PC-9 (cell line): ENCODE measurements around the gene SP3. TPM values are rescaled to one million over a fixed set of nuclear protein-coding genes. Genes with fewer than 3 reads are reported as not detected.

Source experiments
- BruUV-seq: library from RNA; stranded (reverse); fragments of 400-500 nt; replicated peaks from 2 replicates; lab custom pipeline; 2021; lab: Mats Ljungman, UMichigan
- CTCF ChIA-PET: fragments of 300-600 bp; sonication (Branson Sonifier 250); formaldehyde crosslinking; loops from one replicate; lab custom pipeline; 2022; ENCODE audit warnings: antibody characterized with exemption; lab: Charles Lee
- POLR2A ChIA-PET: fragments of 300-600 bp; sonication (Branson Sonifier 250); formaldehyde crosslinking; loops from one replicate; lab custom pipeline; 2022; ENCODE audit warnings: antibody characterized with exemption; ENCODE audit not compliant: unreplicated experiment; lab: Charles Lee
- DNase-seq, 2 experiments: peaks; one replicate each; pipeline versions ENCODE4 v3.0.0 to v3.0.0-alpha.2; 2015 to 2022; ENCODE audit warnings: mixed read lengths in 1 of 2
- H2AFZ ChIP-seq: fragments of 200-600 bp; sonication (generic); 2 replicates; pipeline ENCODE4 v1.8.1; 2017; ENCODE audit warnings: antibody characterized with exemption
- H3F3A ChIP-seq: fragments of 200-600 bp; sonication (generic); 2 replicates; pipeline ENCODE4 v1.8.1; 2017; ENCODE audit warnings: antibody characterized with exemption, mild to moderate bottlenecking, low read depth; ENCODE audit not compliant: insufficient read depth
- H3K27ac ChIP-seq: fragments of 200-600 bp; sonication (generic); 2 replicates; pipeline ENCODE4 v1.6.1; 2016; ENCODE audit warnings: mixed run types
- H3K27me3 ChIP-seq: fragments of 200-600 bp; sonication (generic); 2 replicates; pipeline ENCODE4 v1.6.1; 2016; ENCODE audit warnings: low read depth, mixed run types; ENCODE audit not compliant: insufficient read depth
- H3K36me3 ChIP-seq: fragments of 200-600 bp; sonication (generic); 2 replicates; pipeline ENCODE4 v1.6.1; 2016; ENCODE audit warnings: low read depth, mixed run types
- H3K4me1 ChIP-seq: fragments of 200-600 bp; sonication (generic); replicated peaks from 2 replicates; pipeline ENCODE4 v1.6.1; 2016; ENCODE audit warnings: mixed run types; ENCODE audit not compliant: insufficient read depth
- H3K4me2 ChIP-seq: fragments of 200-600 bp; sonication (generic); 2 replicates; pipeline ENCODE4 v1.6.1; 2017; ENCODE audit warnings: mixed run types
- H3K4me3 ChIP-seq: fragments of 200-600 bp; sonication (generic); 2 replicates; pipeline ENCODE4 v1.6.1; 2016; ENCODE audit warnings: mixed run types
- H3K79me2 ChIP-seq: fragments of 200-600 bp; sonication (generic); 2 replicates; pipeline ENCODE4 v1.6.1; 2017; ENCODE audit warnings: low read depth, mixed run types
- H3K9me2 ChIP-seq: fragments of 200-600 bp; sonication (generic); 2 replicates; pipeline ENCODE4 v1.8.1; 2017; ENCODE audit warnings: mild to moderate bottlenecking; ENCODE audit not compliant: insufficient read depth
- H3K9me3 ChIP-seq: fragments of 200-600 bp; sonication (generic); 2 replicates; pipeline ENCODE4 v1.8.1; 2016; ENCODE audit warnings: low read depth; ENCODE audit not compliant: insufficient read depth
- H4K20me1 ChIP-seq: fragments of 200-600 bp; sonication (generic); 2 replicates; pipeline ENCODE4 v1.8.1; 2017; ENCODE audit not compliant: insufficient read depth
- EZH2 ChIP-seq: fragments of 200-600 bp; sonication (generic); IDR thresholded peaks from 2 replicates; pipeline ENCODE4 v1.8.0; 2017; ENCODE audit warnings: antibody characterized with exemption, low read depth
- intact Hi-C: fragments of 100-400 bp; cut with micrococcal nuclease; formaldehyde crosslinking; loops from one replicate; pipeline ENCODE4 v1.10.0; 2022; ENCODE audit not compliant: unreplicated experiment
- total RNA-seq: library from RNA; stranded (reverse); gene quantifications from 2 replicates; pipeline ENCODE4 v1.2.3, GENCODE V29; 2021
- TF ChIP-seq, protein P1 (sequence below): fragments of 200-600 bp; sonication (generic); conservative IDR thresholded peaks from 2 replicates; pipeline ENCODE4 v1.6.1; 2017; ENCODE audit warnings: mixed run types, antibody characterized with exemption, mild to moderate bottlenecking, moderate library complexity

The SP3 gene
- total RNA-seq, 1 experiment from 2014 or later = 127 TPM

- Histone ChIP-seq H3K36me3 (peaks cover 24% of the 10 kb centered on the region), H3K4me1 (peaks cover 48% of the 10 kb centered on the region), H3K4me2 (peak overlapping the region; percentile 93), H2AFZ (peak overlapping the region; percentile 66), H3K79me2 (peaks cover 69% of the 10 kb centered on the region), H3K27ac (peak overlapping the region; percentile 82), H3K9me3 (peaks cover 5% of the 10 kb centered on the region), H4K20me1 (peaks cover 19% of the 10 kb centered on the region; the same call in 1 of the 2 replicates), H3K27me3 (no peaks in the 10 kb centered on the region), H3K4me3 (peak overlapping the region; percentile 70), H3F3A (peaks cover 42% of the 10 kb centered on the region), H3K9me2 (no peaks in the 10 kb centered on the region)
- TSS peak; percentile 19 for BruUV-seq
- ChIA-PET POLR2A (interaction anchor here (0.5 to 0.9 kb wide), 3 partner anchors 9 to 95 kb away, joined by 4 to 11 read pairs (median 7); no protein-coding TSS in a partner anchor), CTCF (no interaction called here)
- DNase-seq = peak in 1 of 2 experiments; percentile 78
- no peak for TF ChIP-seq EZH2
- TF ChIP-seq, protein P1, sequence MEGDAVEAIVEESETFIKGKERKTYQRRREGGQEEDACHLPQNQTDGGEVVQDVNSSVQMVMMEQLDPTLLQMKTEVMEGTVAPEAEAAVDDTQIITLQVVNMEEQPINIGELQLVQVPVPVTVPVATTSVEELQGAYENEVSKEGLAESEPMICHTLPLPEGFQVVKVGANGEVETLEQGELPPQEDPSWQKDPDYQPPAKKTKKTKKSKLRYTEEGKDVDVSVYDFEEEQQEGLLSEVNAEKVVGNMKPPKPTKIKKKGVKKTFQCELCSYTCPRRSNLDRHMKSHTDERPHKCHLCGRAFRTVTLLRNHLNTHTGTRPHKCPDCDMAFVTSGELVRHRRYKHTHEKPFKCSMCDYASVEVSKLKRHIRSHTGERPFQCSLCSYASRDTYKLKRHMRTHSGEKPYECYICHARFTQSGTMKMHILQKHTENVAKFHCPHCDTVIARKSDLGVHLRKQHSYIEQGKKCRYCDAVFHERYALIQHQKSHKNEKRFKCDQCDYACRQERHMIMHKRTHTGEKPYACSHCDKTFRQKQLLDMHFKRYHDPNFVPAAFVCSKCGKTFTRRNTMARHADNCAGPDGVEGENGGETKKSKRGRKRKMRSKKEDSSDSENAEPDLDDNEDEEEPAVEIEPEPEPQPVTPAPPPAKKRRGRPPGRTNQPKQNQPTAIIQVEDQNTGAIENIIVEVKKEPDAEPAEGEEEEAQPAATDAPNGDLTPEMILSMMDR = peak; percentile 70
- intact Hi-C loops = loop anchor here (2.0 to 10.0 kb wide), 5 partner anchors 29 to 559 kb away; no protein-coding TSS in a partner anchor
Observed at GRCh38 chr2:173963323-173963816, 1.8 kb downstream of the SP3 start.

DNA sequence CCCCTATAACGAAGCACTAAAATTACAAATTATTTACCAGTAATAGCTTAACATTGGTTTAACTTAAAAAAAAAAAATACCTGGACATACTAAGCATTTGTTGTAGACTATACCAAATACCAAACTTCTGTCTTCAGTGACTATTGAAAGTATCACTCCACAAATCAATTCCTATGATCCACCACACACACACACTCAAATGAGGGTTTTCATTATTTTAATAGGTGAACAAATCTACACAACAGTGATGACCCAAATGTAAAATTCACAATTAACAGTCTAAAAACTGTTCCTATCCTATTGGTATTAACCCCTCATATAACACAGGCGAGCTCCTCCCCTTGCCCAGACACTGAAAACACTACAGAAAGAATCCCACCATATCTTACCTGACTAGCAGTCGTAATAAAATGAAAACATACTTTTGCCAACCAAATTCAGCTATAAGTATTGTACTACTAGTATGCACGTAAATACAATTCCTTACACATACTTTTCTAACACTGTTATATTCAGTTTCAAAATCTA is 2.5 kb downstream of the SP3 start:
- intact Hi-C loops = loop anchor here (2.0 to 10.0 kb wide), 5 partner anchors 28 to 558 kb away; no protein-coding TSS in a partner anchor
- H3K27ac ChIP-seq = peak overlapping the region; percentile 82
- peaks cover 24% of the 10 kb centered on the region for H3K36me3 ChIP-seq
- DNase-seq = no peak
- peaks cover 74% of the 10 kb centered on the region for H3K79me2 ChIP-seq
- TF ChIP-seq, protein P1 = no peak
- no peak for TF ChIP-seq EZH2
- H3K27me3 ChIP-seq = no peaks in the 10 kb centered on the region
- no peaks in the 10 kb centered on the region for H3K9me2 ChIP-seq
- H3K4me3 ChIP-seq = peak overlapping the region; percentile 70
- no peak overlapping the region; the same call in 1 of the 2 replicates for H2AFZ ChIP-seq
- no TSS peak for BruUV-seq
- H3K9me3 ChIP-seq = peaks cover 5% of the 10 kb centered on the region
- peaks cover 43% of the 10 kb centered on the region for H3K4me1 ChIP-seq
- peak overlapping the region; percentile 93 for H3K4me2 ChIP-seq
- ChIA-PET POLR2A (interaction anchor here (0.6 to 1.1 kb wide), 3 partner anchors 8 to 478 kb away, joined by 3 to 8 read pairs (median 3); no protein-coding TSS in a partner anchor), CTCF (interaction anchor here (0.6 kb wide), 2 partner anchors 373 to 481 kb away, joined by 3 read pairs; no protein-coding TSS in a partner anchor)
- H3F3A ChIP-seq = peaks cover 39% of the 10 kb centered on the region
- H4K20me1 ChIP-seq = peaks cover 23% of the 10 kb centered on the region

GRCh38 chr2:173962031-173962430 is 3.1 kb downstream of the SP3 start:
- H3K9me2 ChIP-seq = no peaks in the 10 kb centered on the region
- DNase-seq = no peak
- intact Hi-C loops = loop anchor here (2.0 to 10.0 kb wide), 5 partner anchors 27 to 557 kb away; no protein-coding TSS in a partner anchor
- no TSS peak for BruUV-seq
- H3K36me3 ChIP-seq = peaks cover 29% of the 10 kb centered on the region
- H3F3A ChIP-seq = peaks cover 33% of the 10 kb centered on the region
- peaks cover 30% of the 10 kb centered on the region for H4K20me1 ChIP-seq
- TF ChIP-seq, protein P1 = no peak
- no peak for TF ChIP-seq EZH2
- H3K27ac ChIP-seq = peak overlapping the region; percentile 82
- H2AFZ ChIP-seq = no peak overlapping the region
- H3K4me3 ChIP-seq = peak overlapping the region; percentile 70
- peak overlapping the region; percentile 93 for H3K4me2 ChIP-seq
- H3K27me3 ChIP-seq = no peaks in the 10 kb centered on the region
- peaks cover 74% of the 10 kb centered on the region for H3K79me2 ChIP-seq
- CTCF ChIA-PET = interaction anchor here (0.6 kb wide), 2 partner anchors 373 to 482 kb away, joined by 3 read pairs; no protein-coding TSS in a partner anchor
- H3K9me3 ChIP-seq = peaks cover 5% of the 10 kb centered on the region
- peaks cover 37% of the 10 kb centered on the region for H3K4me1 ChIP-seq
- POLR2A ChIA-PET = interaction anchor here (0.7 to 1.1 kb wide), 4 partner anchors 42 to 479 kb away, joined by 3 to 8 read pairs (median 3); no protein-coding TSS in a partner anchor
